NCI-H2107 treated with DMSO at 0.1 percent for 48 hours (cell line): ENCODE results near the gene GSKIP.

Experiments used
- DNase-seq: peaks from one replicate; lab custom pipeline; 2025; ENCODE audit not compliant: unreplicated experiment; lab: John Stamatoyannopoulos, UW

GSKIP gene

GRCh38 chr14:96376093-96376492, 12.8 kb downstream of the GSKIP start:
- no peak for DNase-seq

- no peak for DNase-seq
Measured at GRCh38 chr14:96380735-96381134, 17.4 kb downstream of the GSKIP start.

GRCh38 chr14:96383445-96383844, 20.1 kb downstream of the GSKIP start:
- no peak for DNase-seq

GRCh38 chr14:96384053-96384452, 20.7 kb downstream of the GSKIP start:
- DNase-seq, result no peak

GRCh38 chr14:96384740-96385139, 21.4 kb downstream of the GSKIP start:
- DNase-seq, result no peak

GRCh38 chr14:96385385-96385784, 22.1 kb downstream of the GSKIP start:
- no peak for DNase-seq

GRCh38 chr14:96390965-96391292, 27.6 kb downstream of the GSKIP start:
- DNase-seq, result peak; percentile 20

GRCh38 chr14:96391293-96392118, 28.2 kb downstream of the GSKIP start:
- peak; percentile 96 for DNase-seq

GRCh38 chr14:96393071-96393691, 29.9 kb downstream of the GSKIP start:
- DNase-seq, result no peak

GRCh38 chr14:96394047-96394815, 30.9 kb downstream of the GSKIP start:
- DNase-seq, result no peak

GRCh38 chr14:96398432-96398831, 35.1 kb downstream of the GSKIP start:
- DNase-seq, result no peak

- no peak for DNase-seq
Measured at GRCh38 chr14:96398921-96399320, 35.6 kb downstream of the GSKIP start.

GRCh38 chr14:96399405-96399804, 36.1 kb downstream of the GSKIP start:
- DNase-seq, result no peak

- no peak for DNase-seq
Measured at GRCh38 chr14:96400495-96400894, 37.2 kb downstream of the GSKIP start.

GRCh38 chr14:96403409-96403808, 40.1 kb downstream of the GSKIP start:
- DNase-seq, result no peak

- DNase-seq, result no peak
Measured at GRCh38 chr14:96405677-96406076, 42.4 kb downstream of the GSKIP start.

GRCh38 chr14:96407935-96408570, 44.7 kb downstream of the GSKIP start:
- no peak for DNase-seq

GRCh38 chr14:96408608-96409007, 45.3 kb downstream of the GSKIP start:
- DNase-seq, result no peak

- no peak for DNase-seq
Measured at GRCh38 chr14:96409701-96410100, 46.4 kb downstream of the GSKIP start.

- no peak for DNase-seq
Measured at GRCh38 chr14:96410119-96410518, 46.8 kb downstream of the GSKIP start.

- DNase-seq, result no peak
Measured at GRCh38 chr14:96413526-96413925, 50.2 kb downstream of the GSKIP start.

GRCh38 chr14:96415559-96415958, 52.2 kb downstream of the GSKIP start:
- no peak for DNase-seq
